ENCODE data around the gene CCDC83. TPM values are rescaled to one million over a fixed set of nuclear protein-coding genes. Genes with fewer than 3 reads are reported as not detected.
A peak's percentile ranks its signal among the peaks of the same experiment; 100 is the strongest.

The CCDC83 gene
- total RNA-seq, 2 experiments from 2014 or later: not detected

DNA sequence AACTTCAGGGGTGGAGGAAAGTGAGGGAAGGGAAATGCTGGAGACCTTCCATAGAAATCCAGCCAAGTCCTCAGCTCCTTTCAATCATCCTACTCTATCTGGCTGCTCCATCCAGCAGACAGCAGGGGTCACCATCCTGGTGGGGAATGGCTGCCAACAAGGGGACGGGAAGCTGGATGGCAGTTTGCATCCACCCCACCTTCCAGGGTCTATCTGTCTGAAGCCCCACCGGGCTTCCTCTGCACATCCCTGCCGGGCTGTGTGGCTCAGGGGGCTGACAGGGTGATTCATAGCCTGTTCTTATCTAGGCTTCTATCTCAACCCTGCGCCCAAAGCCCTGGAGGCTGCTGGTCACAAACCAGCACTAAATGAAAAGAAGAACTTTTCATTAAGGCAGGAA, 45.3 kb upstream of the CCDC83 start:
- Mint-ChIP-seq H3K4me3 (peak overlapping the region; percentile 80), H3K9me3 (no peaks in the 10 kb centered on the region), H3K4me1 (ENCODE audit: low read depth) (peaks cover 23% of the 10 kb centered on the region), H3K27ac (peak overlapping the region; percentile 73), H3K27me3 (peaks cover 9% of the 10 kb centered on the region), H3K36me3 (ENCODE audit: low read depth) (no peaks in the 10 kb centered on the region)
- ATAC-seq: peak; percentile 66
- ChIA-PET POLR2A (interaction anchor here (0.6 to 1.1 kb wide), 6 partner anchors 14 to 161 kb away, joined by 3 to 4 read pairs (median 3); no protein-coding TSS in a partner anchor), CTCF (interaction anchor here (0.6 to 1.9 kb wide), 7 partner anchors 13 to 710 kb away, joined by 3 to 13 read pairs (median 4); no protein-coding TSS in a partner anchor)
- DNase-seq: peak; percentile 64
- intact Hi-C loops (cut with micrococcal nuclease): loop anchor here (10.0 kb wide), 1 partner anchor 215 kb away; no protein-coding TSS in a partner anchor
- no peak for TF ChIP-seq CTCF (IDR thresholded peaks at IDR 0.05)

DNA sequence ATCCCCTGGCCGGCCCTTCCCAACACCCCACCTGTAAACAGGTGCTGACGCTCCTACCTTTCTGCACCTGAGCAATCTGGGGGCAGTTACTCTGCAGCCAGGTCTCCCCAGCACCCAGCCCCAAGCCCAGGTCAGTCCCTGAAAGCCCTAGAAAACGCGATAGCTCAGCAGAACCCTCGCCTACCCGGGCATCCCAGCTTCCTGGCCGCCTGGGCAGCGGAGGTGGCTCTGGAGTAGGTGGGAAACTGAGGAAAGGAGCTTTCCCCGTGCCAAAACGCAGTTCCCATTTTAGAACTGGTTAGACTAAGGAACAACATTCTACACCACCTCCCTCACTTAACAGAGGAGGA, 44.7 kb upstream of the CCDC83 start:
- peak; percentile 10 for DNase-seq
- Mint-ChIP-seq H3K9me3 (no peaks in the 10 kb centered on the region), H3K36me3 (ENCODE audit: low read depth) (no peaks in the 10 kb centered on the region), H3K4me3 (peak overlapping the region; percentile 80), H3K27ac (peak overlapping the region; percentile 73), H3K4me1 (ENCODE audit: low read depth) (peaks cover 23% of the 10 kb centered on the region), H3K27me3 (peaks cover 9% of the 10 kb centered on the region)
- POLR2A ChIA-PET: interaction anchor here (0.9 to 1.1 kb wide), 3 partner anchors 13 to 23 kb away, joined by 3 read pairs; no protein-coding TSS in a partner anchor
- CTCF ChIA-PET: interaction anchor here (1.4 to 1.8 kb wide), 3 partner anchors 14 to 113 kb away, joined by 5 to 11 read pairs (median 7); no protein-coding TSS in a partner anchor
- no peak for ATAC-seq
- intact Hi-C loops (cut with micrococcal nuclease): loop anchor here (10.0 kb wide), 1 partner anchor 216 kb away; no protein-coding TSS in a partner anchor
- no peak for TF ChIP-seq CTCF (IDR thresholded peaks at IDR 0.05)

DNA sequence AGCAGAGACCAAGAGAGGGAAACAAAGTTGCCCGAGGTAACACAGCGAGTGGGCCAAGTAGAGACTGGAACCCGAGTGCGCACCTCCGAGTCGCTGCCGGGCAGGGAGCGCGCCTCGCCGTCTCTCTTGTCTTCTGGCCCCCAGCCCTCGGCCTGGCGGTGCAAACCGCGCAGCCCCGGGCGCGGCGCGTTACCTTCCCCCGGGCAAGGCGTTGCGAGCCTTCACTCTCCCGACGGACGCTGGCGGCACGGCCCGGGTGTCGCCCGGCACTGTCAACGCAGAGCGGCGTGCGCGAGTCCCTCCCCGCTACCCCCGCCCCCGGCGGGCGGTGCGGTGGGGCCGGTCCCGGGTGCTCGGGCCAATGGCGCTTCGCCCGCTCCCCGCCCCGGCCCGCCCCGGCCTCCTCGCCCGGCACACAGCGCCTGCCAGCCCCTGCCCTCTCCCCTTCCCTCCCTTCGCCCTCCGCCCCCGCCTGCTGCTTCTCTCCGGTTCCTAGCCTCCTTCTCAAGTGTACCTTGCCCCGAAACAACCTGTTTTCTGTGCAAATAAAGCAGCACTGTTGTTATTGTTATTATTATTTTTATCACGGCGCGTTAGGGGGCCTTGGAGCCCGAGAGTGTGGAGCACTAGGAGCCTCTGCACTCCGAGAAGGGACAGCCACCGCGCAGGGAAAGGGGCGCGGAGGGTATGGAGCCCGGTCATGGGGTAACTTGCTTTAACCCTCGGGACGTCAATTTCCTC, 44.1 kb upstream of the CCDC83 start, which contains the start of gene SYTL2:
TSS of gene SYTL2 (minus strand) at position 271 of the 741 bp plus-strand sequence. CDS start 53,416 bp downstream, outside the sequence.
- TF ChIP-seq CTCF (IDR thresholded peaks at IDR 0.05): no peak

DNA sequence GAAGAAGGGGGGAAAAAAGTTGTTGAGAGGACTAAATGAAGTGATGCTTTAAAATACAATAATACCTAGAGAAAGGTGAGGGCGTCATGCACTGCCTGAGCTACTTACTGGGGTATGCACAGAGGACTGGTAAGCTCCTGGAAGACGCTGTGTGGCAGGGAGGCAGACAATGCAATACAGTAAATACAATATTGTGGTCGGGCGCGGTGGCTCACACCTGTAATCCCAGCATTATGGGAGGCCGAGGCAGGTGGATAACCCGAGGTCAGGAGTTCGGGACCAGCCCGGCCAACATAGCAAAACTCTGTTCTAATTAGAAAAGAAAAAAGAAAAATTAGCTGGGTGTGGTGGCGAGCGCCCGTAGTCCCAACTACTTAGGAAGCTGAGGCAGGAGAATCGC, 43.6 kb upstream of the CCDC83 start:
- H3K27ac Mint-ChIP-seq: peak overlapping the region; percentile 80
- intact Hi-C loops (cut with micrococcal nuclease): loop anchor here (10.0 kb wide), 1 partner anchor 217 kb away; no protein-coding TSS in a partner anchor
- POLR2A ChIA-PET: no interaction called here

More for the DNA sequence above, 44.1 kb upstream of the CCDC83 start, which contains the start of gene SYTL2:
- DNase-seq (peak; percentile 71), ATAC-seq (peak; percentile 89)
- peaks cover 23% of the 10 kb centered on the region for H3K4me1 Mint-ChIP-seq (ENCODE audit: low read depth)
- H3K4me3 Mint-ChIP-seq: peak within 1 kb of the TSS; percentile 80
- intact Hi-C loops (cut with micrococcal nuclease): loop anchor here (10.0 kb wide), 1 partner anchor 216 kb away; no protein-coding TSS in a partner anchor
- POLR2A ChIA-PET: interaction anchor here (0.9 kb wide), 1 partner anchor 13 kb away, joined by 3 read pairs; no protein-coding TSS in a partner anchor
- H3K9me3 Mint-ChIP-seq: no peaks in the 10 kb centered on the region
- H3K27ac Mint-ChIP-seq: peak within 1 kb of the TSS; percentile 80
- no peaks in the 10 kb centered on the region for H3K36me3 Mint-ChIP-seq (ENCODE audit: low read depth)
- peaks cover 9% of the 10 kb centered on the region for H3K27me3 Mint-ChIP-seq
- CTCF ChIA-PET: interaction anchor here (1.4 to 1.8 kb wide), 2 partner anchors 13 to 15 kb away, joined by 5 to 11 read pairs; no protein-coding TSS in a partner anchor

More for the DNA sequence above, 43.6 kb upstream of the CCDC83 start:
- DNase-seq (peak; percentile 5), ATAC-seq (no peak)
- CTCF ChIA-PET: interaction anchor here (1.4 kb wide), 1 partner anchor 15 kb away, joined by 5 read pairs; no protein-coding TSS in a partner anchor
- Mint-ChIP-seq H3K4me1 (ENCODE audit: low read depth) (peaks cover 23% of the 10 kb centered on the region), H3K36me3 (ENCODE audit: low read depth) (no peaks in the 10 kb centered on the region), H3K27me3 (peaks cover 9% of the 10 kb centered on the region), H3K4me3 (peak overlapping the region; percentile 80), H3K9me3 (no peaks in the 10 kb centered on the region)
- no peak for TF ChIP-seq CTCF (IDR thresholded peaks at IDR 0.05)

Measured in activated CD8-positive, alpha-beta T cell treated with anti-CD3 and anti-CD28 coated beads for 36 hours (primary cell).